HG03280 (cell line): ENCODE results near the gene ARHGAP15.

Source experiments
- ATAC-seq: cut with Tn5 transposase; IDR thresholded peaks from one replicate; pipeline ENCODE4 v1.9.1; 2021; ENCODE audit warnings: mild to moderate bottlenecking, moderate library complexity; ENCODE audit not compliant: unreplicated experiment

Gene ARHGAP15

GRCh38 chr2:143440411-143441012, 311.3 kb downstream of the ARHGAP15 start:
- no peak for ATAC-seq

- ATAC-seq: no peak
Measured at GRCh38 chr2:143442193-143442592, 313.0 kb downstream of the ARHGAP15 start.

GRCh38 chr2:143451642-143452281, 322.5 kb downstream of the ARHGAP15 start:
- ATAC-seq: no peak

- ATAC-seq: no peak
Measured at GRCh38 chr2:143452817-143453451, 323.7 kb downstream of the ARHGAP15 start.

GRCh38 chr2:143453981-143454511, 324.8 kb downstream of the ARHGAP15 start:
- no peak for ATAC-seq

- no peak for ATAC-seq
Measured at GRCh38 chr2:143455317-143455716, 326.1 kb downstream of the ARHGAP15 start.

GRCh38 chr2:143458258-143459190, 329.3 kb downstream of the ARHGAP15 start:
- ATAC-seq: no peak

- no peak for ATAC-seq
Measured at GRCh38 chr2:143460382-143460781, 331.2 kb downstream of the ARHGAP15 start.

GRCh38 chr2:143463719-143464118, 334.5 kb downstream of the ARHGAP15 start:
- peak; percentile 47 for ATAC-seq

- no peak for ATAC-seq
Measured at GRCh38 chr2:143466391-143466790, 337.2 kb downstream of the ARHGAP15 start.

- no peak for ATAC-seq
Measured at GRCh38 chr2:143467011-143467410, 337.8 kb downstream of the ARHGAP15 start.

- peak; percentile 67 for ATAC-seq
Measured at GRCh38 chr2:143468341-143468888, 339.2 kb downstream of the ARHGAP15 start.

GRCh38 chr2:143469323-143469722, 340.1 kb downstream of the ARHGAP15 start:
- no peak for ATAC-seq

GRCh38 chr2:143471550-143471949, 342.3 kb downstream of the ARHGAP15 start:
- ATAC-seq: no peak

GRCh38 chr2:143473216-143473615, 344.0 kb downstream of the ARHGAP15 start:
- no peak for ATAC-seq

GRCh38 chr2:143473820-143474219, 344.6 kb downstream of the ARHGAP15 start:
- ATAC-seq: no peak

- ATAC-seq: no peak
Measured at GRCh38 chr2:143474586-143474985, 345.4 kb downstream of the ARHGAP15 start.

GRCh38 chr2:143475041-143475776, 346.0 kb downstream of the ARHGAP15 start:
- ATAC-seq: no peak

GRCh38 chr2:143476336-143477087, 347.3 kb downstream of the ARHGAP15 start:
- ATAC-seq: no peak
